ENCODE data around the gene TRAPPC3L. TPM values are rescaled to one million over a fixed set of nuclear protein-coding genes. Genes with fewer than 3 reads are reported as not detected.

TRAPPC3L gene
- total RNA-seq, 1 experiment from 2014 or later: not detected

- in situ Hi-C loops (cut with HindIII; ENCODE audit: low pct_unique_long_range_greater_than_20kb, low sequenced_read_pairs): no loop called here
- BruUV-seq (replicated peaks): no TSS peak
These were observed 16.7 kb downstream of the TRAPPC3L start for GRCh38 chr6:116528780-116529179.

GRCh38 chr6:116528133-116528532, 17.4 kb downstream of the TRAPPC3L start:
- DNase-seq (ENCODE audit: low read depth, low spot score) (no peak), ATAC-seq (no peak)
- BruUV-seq (replicated peaks): no TSS peak
- Histone ChIP-seq H3K4me3 (ENCODE audit: low read depth in 2 of 2, low read length in 2 of 2) (no peak overlapping the region), H3K9me3 (ENCODE audit: control insufficient read depth, insufficient read depth, low read depth, low read length) (no peaks in the 10 kb centered on the region), H3K36me3 (ENCODE audit: control insufficient read depth, insufficient read depth, low read length) (no peaks in the 10 kb centered on the region), H3K27ac (ENCODE audit: low read length) (no peak overlapping the region), H3K27me3 (ENCODE audit: control insufficient read depth, insufficient read depth, low read length) (peaks cover 41% of the 10 kb centered on the region), H3K4me1 (ENCODE audit: control insufficient read depth, insufficient read depth, low read length) (no peaks in the 10 kb centered on the region)
- intact Hi-C loops (cut with micrococcal nuclease; ENCODE audit: unreplicated experiment): no loop called here
- ChIA-PET CTCF (no interaction called here), POLR2A (no interaction called here)
- TF ChIP-seq TCF7L2 (IDR thresholded peaks at IDR 0.05; ENCODE audit: low read depth, low read length): no peak
- 0 out of 2 replicates have a peak, but pooled peaks have one; percentile 3 for TF ChIP-seq CTCF (IDR thresholded peaks at IDR 0.05)
- no peak for TF ChIP-seq POLR2AphosphoS5 (IDR thresholded peaks at IDR 0.05; ENCODE audit: low read depth, low read length)
- TF ChIP-seq REST (IDR thresholded peaks at IDR 0.05; ENCODE audit: insufficient read depth in 1 of 2, low read depth in 2 of 2, low read length in 1 of 2): no peak
- in situ Hi-C loops (cut with HindIII; ENCODE audit: low pct_unique_long_range_greater_than_20kb, low sequenced_read_pairs): no loop called here

More at GRCh38 chr6:116528780-116529179, 16.7 kb downstream of the TRAPPC3L start:
- POLR2A ChIA-PET: no interaction called here
- Histone ChIP-seq H3K9me3 (ENCODE audit: control insufficient read depth, insufficient read depth, low read depth, low read length) (no peaks in the 10 kb centered on the region), H3K36me3 (ENCODE audit: control insufficient read depth, insufficient read depth, low read length) (no peaks in the 10 kb centered on the region), H3K4me3 (ENCODE audit: low read depth in 2 of 2, low read length in 2 of 2) (no peak overlapping the region), H3K4me1 (ENCODE audit: control insufficient read depth, insufficient read depth, low read length) (no peaks in the 10 kb centered on the region), H3K27ac (ENCODE audit: low read length) (no peak overlapping the region), H3K27me3 (ENCODE audit: control insufficient read depth, insufficient read depth, low read length) (peaks cover 45% of the 10 kb centered on the region)
- intact Hi-C loops (cut with micrococcal nuclease; ENCODE audit: unreplicated experiment): no loop called here
- ATAC-seq (no peak), DNase-seq (ENCODE audit: low read depth, low spot score) (no peak)
- TF ChIP-seq SIN3A (IDR thresholded peaks at IDR 0.05; ENCODE audit: borderline replicate concordance, insufficient read depth, low read depth, low read length): no peak
- CTCF ChIA-PET: no interaction called here

- intact Hi-C loops (cut with micrococcal nuclease; ENCODE audit: unreplicated experiment): no loop called here
- Histone ChIP-seq H3K9me3 (ENCODE audit: control insufficient read depth, insufficient read depth, low read depth, low read length) (no peaks in the 10 kb centered on the region), H3K27me3 (ENCODE audit: control insufficient read depth, insufficient read depth, low read length) (peaks cover 23% of the 10 kb centered on the region), H3K36me3 (ENCODE audit: control insufficient read depth, insufficient read depth, low read length) (no peaks in the 10 kb centered on the region), H3K27ac (ENCODE audit: low read length) (no peak overlapping the region), H3K4me1 (ENCODE audit: control insufficient read depth, insufficient read depth, low read length) (no peaks in the 10 kb centered on the region), H3K4me3 (ENCODE audit: low read depth in 2 of 2, low read length in 2 of 2) (no peak overlapping the region)
- DNase-seq (ENCODE audit: low read depth, low spot score) (no peak), ATAC-seq (no peak)
- CTCF ChIA-PET: no interaction called here
- TF ChIP-seq TCF7L2 (IDR thresholded peaks at IDR 0.05; ENCODE audit: low read depth, low read length): no peak
- no peak for TF ChIP-seq SIN3A (IDR thresholded peaks at IDR 0.05; ENCODE audit: borderline replicate concordance, insufficient read depth, low read depth, low read length)
- TF ChIP-seq REST (IDR thresholded peaks at IDR 0.05; ENCODE audit: insufficient read depth in 1 of 2, low read depth in 2 of 2, low read length in 1 of 2): no peak
- TF ChIP-seq CTCF (IDR thresholded peaks at IDR 0.05): no peak
- no peak for TF ChIP-seq POLR2AphosphoS5 (IDR thresholded peaks at IDR 0.05; ENCODE audit: low read depth, low read length)
- BruUV-seq (replicated peaks): no TSS peak
- in situ Hi-C loops (cut with HindIII; ENCODE audit: low pct_unique_long_range_greater_than_20kb, low sequenced_read_pairs): no loop called here
- POLR2A ChIA-PET: no interaction called here
These were observed 21.2 kb downstream of the TRAPPC3L start for GRCh38 chr6:116524236-116524635.
